ENCODE data around the gene ST8SIA2.

ST8SIA2 gene

GRCh38 chr15:92377083-92377789 is 16.4 kb upstream of the ST8SIA2 start:
- TF ChIP-seq CTCF (IDR thresholded peaks at IDR 0.05; ENCODE audit: insufficient read depth, low read length, missing control alignments) = peak; percentile 6
- no peak for DNase-seq (ENCODE audit: low read depth, low spot score)
- no peak overlapping the region for H3K4me3 ChIP-seq (ENCODE audit: low read depth, low read length)
- CTCF ChIA-PET = interaction anchor here (3.0 kb wide), 1 partner anchor 14 kb away, joined by 11 read pairs; no protein-coding TSS in a partner anchor
- POLR2A ChIA-PET = no interaction called here

GRCh38 chr15:92383519-92384324 is 10.0 kb upstream of the ST8SIA2 start:
- ChIA-PET POLR2A (no interaction called here), CTCF (no interaction called here)
- peak; percentile 36 for TF ChIP-seq CTCF (IDR thresholded peaks at IDR 0.05; ENCODE audit: insufficient read depth, low read length, missing control alignments)
- no peak overlapping the region for H3K4me3 ChIP-seq (ENCODE audit: low read depth, low read length)
- no peak for DNase-seq (ENCODE audit: low read depth, low spot score)

GRCh38 chr15:92384381-92384780 is 9.3 kb upstream of the ST8SIA2 start:
- TF ChIP-seq CTCF (IDR thresholded peaks at IDR 0.05; ENCODE audit: insufficient read depth, low read length, missing control alignments) = no peak
- H3K4me3 ChIP-seq (ENCODE audit: low read depth, low read length) = no peak overlapping the region
- ChIA-PET CTCF (interaction anchor here (0.7 to 1.0 kb wide), 2 partner anchors 9 to 332 kb away, joined by 3 to 5 read pairs; partner anchors contain the start of gene ST8SIA2), POLR2A (no interaction called here)
- no peak for DNase-seq (ENCODE audit: low read depth, low spot score)

GRCh38 chr15:92385096-92385495 is 8.6 kb upstream of the ST8SIA2 start:
- no peak for TF ChIP-seq CTCF (IDR thresholded peaks at IDR 0.05; ENCODE audit: insufficient read depth, low read length, missing control alignments)
- CTCF ChIA-PET = interaction anchor here (0.7 to 1.5 kb wide), 3 partner anchors 8 to 332 kb away, joined by 3 to 6 read pairs (median 5); partner anchors contain the start of gene ST8SIA2

GRCh38 chr15:92391640-92392039 is 2.0 kb upstream of the ST8SIA2 start:
- TF ChIP-seq CTCF (IDR thresholded peaks at IDR 0.05; ENCODE audit: insufficient read depth, low read length, missing control alignments) = peak; percentile 64
- ChIA-PET POLR2A (no interaction called here), CTCF (interaction anchor here (0.8 to 4.8 kb wide), 12 partner anchors 10 to 343 kb away, joined by 3 to 52 read pairs (median 3); no protein-coding TSS in a partner anchor)
- no peak for DNase-seq (ENCODE audit: low read depth, low spot score)
- H3K4me3 ChIP-seq (ENCODE audit: low read depth, low read length) = no peak overlapping the region

More at GRCh38 chr15:92385096-92385495, 8.6 kb upstream of the ST8SIA2 start:
- no peak overlapping the region for H3K4me3 ChIP-seq (ENCODE audit: low read depth, low read length)
- peak; percentile 47 for DNase-seq (ENCODE audit: low read depth, low spot score)
- POLR2A ChIA-PET = no interaction called here

- CTCF ChIA-PET = interaction anchor here (1.0 to 4.8 kb wide), 7 partner anchors 11 to 323 kb away, joined by 3 to 52 read pairs (median 4); no protein-coding TSS in a partner anchor
- POLR2A ChIA-PET = interaction anchor here (0.6 kb wide), 1 partner anchor 322 kb away, joined by 3 read pairs; no protein-coding TSS in a partner anchor
These were observed 1.2 kb upstream of the ST8SIA2 start for GRCh38 chr15:92392462-92392861.

More at GRCh38 chr15:92392462-92392861, 1.2 kb upstream of the ST8SIA2 start:
- no peak for DNase-seq (ENCODE audit: low read depth, low spot score)
- no peak overlapping the region for H3K4me3 ChIP-seq (ENCODE audit: low read depth, low read length)
- TF ChIP-seq CTCF (IDR thresholded peaks at IDR 0.05; ENCODE audit: insufficient read depth, low read length, missing control alignments) = no peak

Measured in AG04449 (cell line).